Measurements from ENCODE around the gene ARHGAP9. TPM values are rescaled to one million over a fixed set of nuclear protein-coding genes. Genes with fewer than 3 reads are reported as not detected.

Gene ARHGAP9
- total and polyA plus RNA-seq, 2 donors from 2014 or later = 3.8 to 18.1 TPM

DNA sequence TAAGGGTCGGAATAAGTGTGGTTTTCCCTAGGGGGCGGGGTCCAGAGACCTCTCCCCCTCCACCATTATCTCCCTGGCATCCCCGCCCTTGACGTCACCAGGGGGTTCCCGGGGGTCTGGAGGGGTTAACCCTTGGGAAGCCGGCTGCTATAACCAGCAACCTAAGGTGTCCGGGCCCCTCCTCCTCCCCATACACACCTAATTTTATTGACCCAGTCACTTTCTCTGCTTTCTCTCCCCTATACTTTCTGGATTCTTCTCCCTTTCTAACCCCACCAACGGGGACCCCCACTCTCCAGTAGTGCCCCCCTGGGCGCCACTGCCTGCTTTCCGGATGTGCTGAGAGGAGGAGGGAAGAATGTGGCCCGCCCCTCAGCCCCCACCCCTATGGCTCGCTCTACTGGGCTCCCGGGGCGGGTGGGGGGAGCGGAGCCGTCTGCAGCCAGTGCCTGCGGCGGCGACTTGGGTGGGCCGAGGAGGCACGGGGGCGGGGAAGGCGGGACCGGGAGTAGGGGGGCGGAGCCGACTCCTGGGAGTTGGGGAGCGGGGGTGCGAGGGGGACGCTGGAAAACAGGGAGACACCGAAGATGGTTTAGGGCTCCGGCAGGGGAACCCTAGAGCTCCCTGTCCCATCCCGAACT lies 18.3 kb downstream of the ARHGAP9 start:
- no peaks in the 10 kb centered on the region for H3K9me3 ChIP-seq (ENCODE audit: control insufficient read depth in 2 of 3, insufficient read depth in 1 of 3, low read length in 3 of 3)

GRCh38 chr12:57460841-57461275 lies 18.8 kb downstream of the ARHGAP9 start:
- no peaks in the 10 kb centered on the region for H3K27me3 ChIP-seq (ENCODE audit: control insufficient read depth, insufficient read depth, low read length)
- DNase-seq = peak; percentile 40 to 85 (median 67)
- H3K9ac ChIP-seq (ENCODE audit: low read length in 3 of 3) = peak overlapping the region in 2 of 3 donors; percentile 26 to 33
- H3K36me3 ChIP-seq (ENCODE audit: control insufficient read depth in 2 of 3, insufficient read depth in 3 of 3, low read length in 3 of 3) = no peaks in the 10 kb centered on the region
- TF ChIP-seq, protein P1, sequence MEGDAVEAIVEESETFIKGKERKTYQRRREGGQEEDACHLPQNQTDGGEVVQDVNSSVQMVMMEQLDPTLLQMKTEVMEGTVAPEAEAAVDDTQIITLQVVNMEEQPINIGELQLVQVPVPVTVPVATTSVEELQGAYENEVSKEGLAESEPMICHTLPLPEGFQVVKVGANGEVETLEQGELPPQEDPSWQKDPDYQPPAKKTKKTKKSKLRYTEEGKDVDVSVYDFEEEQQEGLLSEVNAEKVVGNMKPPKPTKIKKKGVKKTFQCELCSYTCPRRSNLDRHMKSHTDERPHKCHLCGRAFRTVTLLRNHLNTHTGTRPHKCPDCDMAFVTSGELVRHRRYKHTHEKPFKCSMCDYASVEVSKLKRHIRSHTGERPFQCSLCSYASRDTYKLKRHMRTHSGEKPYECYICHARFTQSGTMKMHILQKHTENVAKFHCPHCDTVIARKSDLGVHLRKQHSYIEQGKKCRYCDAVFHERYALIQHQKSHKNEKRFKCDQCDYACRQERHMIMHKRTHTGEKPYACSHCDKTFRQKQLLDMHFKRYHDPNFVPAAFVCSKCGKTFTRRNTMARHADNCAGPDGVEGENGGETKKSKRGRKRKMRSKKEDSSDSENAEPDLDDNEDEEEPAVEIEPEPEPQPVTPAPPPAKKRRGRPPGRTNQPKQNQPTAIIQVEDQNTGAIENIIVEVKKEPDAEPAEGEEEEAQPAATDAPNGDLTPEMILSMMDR (IDR thresholded peaks at IDR 0.05; ENCODE audit: borderline replicate concordance, extremely low read depth, insufficient read depth) = no peak
- H3K4me1 ChIP-seq (ENCODE audit: control insufficient read depth in 2 of 3, insufficient read depth in 2 of 3, low read depth in 1 of 3, low read length in 3 of 3) = peaks cover 0 to 13% (median 6%) of the 10 kb centered on the region in 3 donors
- intact Hi-C loops (cut with DNase I) = no loop called here
- H3K4me3 ChIP-seq (ENCODE audit: low read length in 3 of 3) = peak overlapping the region in 2 of 3 donors; percentile 58 to 84
- H3K27ac ChIP-seq (ENCODE audit: low read depth in 2 of 2, low read length in 2 of 2) = no peak overlapping the region
- H3K9me3 ChIP-seq (ENCODE audit: control insufficient read depth in 2 of 3, insufficient read depth in 1 of 3, low read length in 3 of 3) = no peaks in the 10 kb centered on the region
- FAIRE-seq = no peak

More for the DNA sequence above, 18.3 kb downstream of the ARHGAP9 start:
- Histone ChIP-seq H3K36me3 (ENCODE audit: control insufficient read depth in 2 of 3, insufficient read depth in 3 of 3, low read length in 3 of 3) (no peaks in the 10 kb centered on the region), H3K27me3 (ENCODE audit: control insufficient read depth, insufficient read depth, low read length) (no peaks in the 10 kb centered on the region), H3K4me1 (ENCODE audit: control insufficient read depth in 2 of 3, insufficient read depth in 2 of 3, low read depth in 1 of 3, low read length in 3 of 3) (peaks cover 0 to 9% (median 6%) of the 10 kb centered on the region in 3 donors), H3K9ac (ENCODE audit: low read length in 3 of 3) (peak overlapping the region; percentile 43 to 77 (median 66)), H3K4me3 (ENCODE audit: low read length in 3 of 3) (peak overlapping the region; percentile 60 to 84 (median 80)), H3K27ac (ENCODE audit: low read depth in 2 of 2, low read length in 2 of 2) (peak overlapping the region in 1 of 2 donors; percentile 34)
- DNase-seq = peak; percentile 88 to 95 (median 91)
- intact Hi-C loops (cut with DNase I) = no loop called here
- TF ChIP-seq, protein P1 (IDR thresholded peaks at IDR 0.05; ENCODE audit: borderline replicate concordance, extremely low read depth, insufficient read depth) = no peak
- no peak for FAIRE-seq

- H3K27ac ChIP-seq (ENCODE audit: low read depth in 2 of 2, low read length in 2 of 2) = no peak overlapping the region
Measured at GRCh38 chr12:57460468-57460784, 19.2 kb downstream of the ARHGAP9 start.

More at GRCh38 chr12:57460468-57460784, 19.2 kb downstream of the ARHGAP9 start:
- peaks cover 0 to 13% (median 6%) of the 10 kb centered on the region in 3 donors for H3K4me1 ChIP-seq (ENCODE audit: control insufficient read depth in 2 of 3, insufficient read depth in 2 of 3, low read depth in 1 of 3, low read length in 3 of 3)
- FAIRE-seq (no peak), DNase-seq (no peak)
- H3K36me3 ChIP-seq (ENCODE audit: control insufficient read depth in 2 of 3, insufficient read depth in 3 of 3, low read length in 3 of 3) = no peaks in the 10 kb centered on the region
- no peaks in the 10 kb centered on the region for H3K9me3 ChIP-seq (ENCODE audit: control insufficient read depth in 2 of 3, insufficient read depth in 1 of 3, low read length in 3 of 3)
- no peaks in the 10 kb centered on the region for H3K27me3 ChIP-seq (ENCODE audit: control insufficient read depth, insufficient read depth, low read length)
- intact Hi-C loops (cut with DNase I) = no loop called here
- H3K4me3 ChIP-seq (ENCODE audit: low read length in 3 of 3) = peak overlapping the region in 2 of 3 donors; percentile 35 to 58
- TF ChIP-seq, protein P1 (IDR thresholded peaks at IDR 0.05; ENCODE audit: borderline replicate concordance, extremely low read depth, insufficient read depth) = no peak
- H3K9ac ChIP-seq (ENCODE audit: low read length in 3 of 3) = peak overlapping the region in 1 of 3 donors; percentile 69
